H9 (cell line): ENCODE results near the gene DPF3. TPM values are rescaled to one million over a fixed set of nuclear protein-coding genes. Genes with fewer than 3 reads are reported as not detected.
A peak's percentile ranks its signal among the peaks of the same experiment; 100 is the strongest.
"Not testable (repeated sequence)": the region's sequence is repeated elsewhere in the genome, so short reads cannot be mapped to it uniquely, and the experiment has no call there.

ENCODE experiments used
- DNase-seq: peaks from one replicate; pipeline ENCODE4 v3.0.0-alpha.2; 2017
- H2AFZ ChIP-seq: one replicate; pipeline ENCODE4 v1.6.1; 2013; ENCODE audit warnings: mild to moderate bottlenecking, low read length, control low read depth, moderate library complexity
- H2AK5ac ChIP-seq: 2 replicates; pipeline ENCODE4 v1.6.1; 2013; ENCODE audit warnings: low read length, control low read depth, mixed read lengths; ENCODE audit not compliant: insufficient read length
- H2BK120ac ChIP-seq: one replicate; pipeline ENCODE4 v1.6.1; 2013; ENCODE audit warnings: low read depth, mild to moderate bottlenecking, low read length, control low read depth, inconsistent platforms; ENCODE audit not compliant: poor library complexity, severe bottlenecking
- H2BK12ac ChIP-seq: 2 replicates; pipeline ENCODE4 v1.6.1; 2013; ENCODE audit warnings: low read length, control low read depth, mixed read lengths, low read depth; ENCODE audit not compliant: insufficient read length
- H2BK15ac ChIP-seq: 2 replicates; pipeline ENCODE4 v1.6.1; 2013; ENCODE audit warnings: low read depth, low read length, control low read depth
- H2BK20ac ChIP-seq: one replicate; pipeline ENCODE4 v1.6.1; 2013; ENCODE audit warnings: low read depth, mild to moderate bottlenecking, low read length, control low read depth, inconsistent platforms; ENCODE audit not compliant: poor library complexity, severe bottlenecking
- H2BK5ac ChIP-seq: 2 replicates; pipeline ENCODE4 v1.6.1; 2013; ENCODE audit warnings: low read length, control low read depth, mixed read lengths; ENCODE audit not compliant: insufficient read length
- H3K14ac ChIP-seq: 2 replicates; pipeline ENCODE4 v1.6.1; 2013; ENCODE audit warnings: low read length, control low read depth; ENCODE audit not compliant: insufficient read depth
- H3K18ac ChIP-seq: 2 replicates; pipeline ENCODE4 v1.6.1; 2013; ENCODE audit warnings: low read depth, mild to moderate bottlenecking, mixed read lengths, low read length, control low read depth; ENCODE audit not compliant: insufficient read length
- H3K23ac ChIP-seq: 2 replicates; pipeline ENCODE4 v1.6.1; 2013; ENCODE audit warnings: low read length, control low read depth, mixed read lengths, low read depth; ENCODE audit not compliant: insufficient read length
- H3K23me2 ChIP-seq: 2 replicates; pipeline ENCODE4 v1.6.1; 2013; ENCODE audit warnings: low read depth, mild to moderate bottlenecking, mixed read lengths, low read length, control low read depth; ENCODE audit not compliant: insufficient read length, poor library complexity, severe bottlenecking
- H3K27ac ChIP-seq: 2 replicates; pipeline ENCODE4 v1.5.1; 2013; ENCODE audit warnings: low read length, control low read depth, mixed read lengths, low read depth; ENCODE audit not compliant: insufficient read length
- H3K27me3 ChIP-seq: 2 replicates; pipeline ENCODE4 v1.6.1; 2013; ENCODE audit warnings: low read length, control low read depth, inconsistent platforms; ENCODE audit not compliant: insufficient read depth
- H3K4ac ChIP-seq: 2 replicates; pipeline ENCODE4 v1.6.1; 2013; ENCODE audit warnings: low read depth, mild to moderate bottlenecking, control low read depth, inconsistent platforms, low read length, moderate library complexity
- H3K4me1 ChIP-seq: 2 replicates; pipeline ENCODE4 v1.6.1; 2013; ENCODE audit warnings: low read length, control low read depth, inconsistent platforms; ENCODE audit not compliant: insufficient read depth
- H3K4me2 ChIP-seq: 2 replicates; pipeline ENCODE4 v1.6.1; 2013; ENCODE audit warnings: low read length, control low read depth, mixed read lengths; ENCODE audit not compliant: insufficient read length, insufficient read depth
- H3K56ac ChIP-seq: 2 replicates; pipeline ENCODE4 v1.6.1; 2013; ENCODE audit warnings: low read depth, mild to moderate bottlenecking, mixed read lengths, low read length, control low read depth; ENCODE audit not compliant: insufficient read length
- H3K79me1 ChIP-seq: 2 replicates; pipeline ENCODE4 v1.6.1; 2013; ENCODE audit warnings: low read depth, mild to moderate bottlenecking, moderate library complexity, low read length, control low read depth, inconsistent platforms; ENCODE audit not compliant: insufficient read depth, poor library complexity, severe bottlenecking
- H3K79me2 ChIP-seq: 2 replicates; pipeline ENCODE4 v1.6.1; 2013; ENCODE audit warnings: low read length, control low read depth, inconsistent platforms; ENCODE audit not compliant: insufficient read depth
- H3K9ac ChIP-seq: 2 replicates; pipeline ENCODE4 v1.6.1; 2013; ENCODE audit warnings: low read length, control low read depth, mixed read lengths; ENCODE audit not compliant: insufficient read length; ENCODE audit errors: extremely low read depth
- H3K9me3 ChIP-seq: one replicate; pipeline ENCODE4 v1.6.1; 2013; ENCODE audit warnings: low read depth, low read length, inconsistent platforms; ENCODE audit not compliant: control insufficient read depth
- H3T11ph ChIP-seq: one replicate; pipeline ENCODE4 v1.6.1; 2013; ENCODE audit warnings: mild to moderate bottlenecking, low read length, control low read depth, inconsistent platforms
- H4K20me1 ChIP-seq: one replicate; pipeline ENCODE4 v1.6.1; 2013; ENCODE audit not compliant: control insufficient read depth, insufficient read length, insufficient read depth
- H4K5ac ChIP-seq: 2 replicates; pipeline ENCODE4 v1.6.1; 2013; ENCODE audit warnings: low read depth, mild to moderate bottlenecking, mixed read lengths, low read length, control low read depth; ENCODE audit not compliant: insufficient read length
- H4K8ac ChIP-seq: replicated peaks from 2 replicates; pipeline ENCODE4 v1.6.1; 2013; ENCODE audit warnings: low read length, control low read depth, mixed read lengths, low read depth; ENCODE audit not compliant: insufficient read length
- H4K91ac ChIP-seq: 2 replicates; pipeline ENCODE4 v1.6.1; 2013; ENCODE audit warnings: low read depth, mild to moderate bottlenecking, moderate library complexity, mixed read lengths, low read length, control low read depth; ENCODE audit not compliant: insufficient read length
- H3K27ac Mint-ChIP-seq, 3 experiments: 2 replicates in 2 of 3; 3 replicates in 1 of 3; pipeline ENCODE4 v1.8.0; 2020 to 2021; ENCODE audit warnings: mixed read lengths in 3 of 3, mild to moderate bottlenecking in 1 of 3, moderate library complexity in 1 of 3
- H3K27me3 Mint-ChIP-seq: 2 replicates; pipeline ENCODE4 v1.8.0; 2021; ENCODE audit warnings: low read depth, mild to moderate bottlenecking, moderate library complexity, mixed read lengths
- H3K36me3 Mint-ChIP-seq, 3 experiments: 2 replicates in 2 of 3; 3 replicates in 1 of 3; pipeline ENCODE4 v1.8.0; 2020 to 2021; ENCODE audit warnings: low read depth in 3 of 3, mixed read lengths in 3 of 3; ENCODE audit not compliant: insufficient read depth in 1 of 3
- H3K4me1 Mint-ChIP-seq, 2 experiments: 2 replicates each; pipeline ENCODE4 v1.8.0; 2020; ENCODE audit warnings: mixed read lengths in 2 of 2
- H3K4me3 Mint-ChIP-seq, 2 experiments: 2 replicates in 1 of 2; 3 replicates in 1 of 2; pipeline ENCODE4 v1.8.0; 2020 to 2021; ENCODE audit warnings: mild to moderate bottlenecking in 2 of 2, mixed read lengths in 2 of 2, moderate library complexity in 1 of 2
- H3K9me3 Mint-ChIP-seq, 2 experiments: 2 replicates in 1 of 2; 3 replicates in 1 of 2; pipeline ENCODE4 v1.8.0; 2020; ENCODE audit warnings: mild to moderate bottlenecking in 2 of 2, mixed read lengths in 2 of 2, moderate library complexity in 1 of 2
- CTCF ChIP-seq: fragments of 200-600 bp; sonication (generic); conservative IDR thresholded peaks from 3 replicates; pipeline ENCODE4 v1.8.0; 2021; ENCODE audit warnings: antibody characterized with exemption, mild to moderate bottlenecking
- WGBS: extraction: QIAGEN DNeasy Blood & Tissue Kit; methylation state at CpG from one replicate; pipeline ENCODE4 v1.1.7; 2013; ENCODE audit warnings: missing lambda C conversion rate, low lambda C conversion rate, mixed read lengths; ENCODE audit not compliant: insufficient read length; ENCODE audit errors: extremely low coverage; 5-methylcytosine and 5-hydroxymethylcytosine counted together
- total RNA-seq: library from RNA; stranded (reverse); gene quantifications from 2 replicates; pipeline ENCODE4 v1.2.1, GENCODE V29; 2021

Gene DPF3
- total RNA-seq, 1 experiment from 2014 or later, result not detected

GRCh38 chr14:72876005-72876709, 17.7 kb downstream of the DPF3 start:
- Histone ChIP-seq H2BK12ac (no peak overlapping the region), H3K23ac (no peak overlapping the region), H2BK120ac (no peak overlapping the region), H3K79me2 (no peaks in the 10 kb centered on the region), H2AFZ (no peak overlapping the region), H2AK5ac (no peak overlapping the region), H4K5ac (no peak overlapping the region), H2BK20ac (no peak overlapping the region), H3K79me1 (no peaks in the 10 kb centered on the region), H3K9ac (no peak overlapping the region), H3T11ph (no peak overlapping the region), H3K9me3 (no peaks in the 10 kb centered on the region), H3K4me2 (peak overlapping the region; percentile 6), H3K23me2 (no peaks in the 10 kb centered on the region), H3K56ac (no peak overlapping the region), H3K18ac (no peak overlapping the region), H4K20me1 (no peaks in the 10 kb centered on the region), H2BK5ac (no peak overlapping the region), H3K14ac (no peak overlapping the region), H2BK15ac (no peak overlapping the region), H3K4ac (no peak overlapping the region), H4K8ac (no peak overlapping the region), H3K27me3 (no peaks in the 10 kb centered on the region), H3K4me1 (peaks cover 6% of the 10 kb centered on the region; the same call in 1 of the 2 replicates), H3K27ac (no peak overlapping the region), H4K91ac (no peak overlapping the region)
- TF ChIP-seq CTCF, result no peak
- WGBS, result no CpG with 5 or more reads among the region's 9 CpGs
- Mint-ChIP-seq H3K27ac (peak overlapping the region in 2 of 3 experiments; percentile 26 to 70; a peak in 2 of 7 replicates), H3K9me3 (peaks cover 11 to 12% of the 10 kb centered on the region in 2 experiments), H3K36me3 (peaks cover 2 to 6% (median 6%) of the 10 kb centered on the region in 3 experiments; a peak in 5 of 7 replicates), H3K4me3 (no peak overlapping the region; a peak in 1 of 5 replicates), H3K4me1 (peaks cover 21 to 23% of the 10 kb centered on the region in 2 experiments), H3K27me3 (peaks cover 41% of the 10 kb centered on the region)
- DNase-seq, result no peak

DNA sequence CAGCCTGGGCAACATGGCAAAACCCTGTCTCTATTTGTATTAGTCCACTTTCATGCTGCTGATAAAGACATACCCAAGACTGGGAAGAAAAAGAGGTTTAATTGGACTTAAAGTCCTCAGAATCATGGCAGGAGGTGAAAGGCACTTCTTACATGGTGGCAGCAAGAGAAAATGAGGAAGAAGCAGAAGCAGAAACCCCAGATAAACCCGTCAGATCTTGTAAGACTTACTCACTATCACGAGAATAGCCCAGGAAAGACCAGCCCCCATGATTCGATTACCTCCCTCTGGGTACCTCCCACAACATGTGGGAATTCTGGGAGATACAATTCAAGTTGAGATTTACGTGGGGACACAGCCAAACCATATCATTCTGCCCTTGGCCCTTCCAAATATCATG, 23.0 kb downstream of the DPF3 start:
- H3K18ac ChIP-seq, H3K9me3 ChIP-seq, H4K8ac ChIP-seq, H3K27ac Mint-ChIP-seq, H3T11ph ChIP-seq, H2AFZ ChIP-seq, H2BK5ac ChIP-seq, H3K56ac ChIP-seq, H3K27ac ChIP-seq, H3K14ac ChIP-seq, H3K4ac ChIP-seq, H3K4me1 Mint-ChIP-seq, H3K4me2 ChIP-seq, H2BK15ac ChIP-seq, H2BK120ac ChIP-seq, H3K9ac ChIP-seq, H2BK20ac ChIP-seq, H3K4me1 ChIP-seq, H3K27me3 ChIP-seq, H2BK12ac ChIP-seq, H4K5ac ChIP-seq, H3K79me1 ChIP-seq, H3K4me3 Mint-ChIP-seq, DNase-seq, H4K20me1 ChIP-seq, H2AK5ac ChIP-seq, H3K23me2 ChIP-seq, H3K23ac ChIP-seq, H4K91ac ChIP-seq, H3K79me2 ChIP-seq: not testable (repeated sequence)
- peaks cover 2 to 12% (median 10%) of the 10 kb centered on the region in 3 experiments; a peak in 5 of 7 replicates for H3K36me3 Mint-ChIP-seq
- no CpG with 5 or more reads among the region's 4 CpGs for WGBS
- H3K9me3 Mint-ChIP-seq, result peaks cover 16 to 18% of the 10 kb centered on the region in 2 experiments
- H3K27me3 Mint-ChIP-seq, result peaks cover 21% of the 10 kb centered on the region
